22Rv1 (cell line): ENCODE data around the gene ME3.
A peak's percentile ranks its signal among the peaks of the same experiment; 100 is the strongest.

Source experiments
- H3K27ac ChIP-seq: fragments of 450-650 bp; 2 replicates; pipeline ENCODE4 v1.5.1; 2017
- ZFX ChIP-seq: fragments of 450-650 bp; IDR thresholded peaks from 2 replicates; pipeline ENCODE4 v1.6.1; 2017; ENCODE audit warnings: antibody characterized with exemption, borderline replicate concordance
- TF ChIP-seq, protein P1 (sequence below): fragments of 450-650 bp; IDR thresholded peaks from 2 replicates; pipeline ENCODE4 v1.5.1; 2017; ENCODE audit warnings: mild to moderate bottlenecking

ME3 gene

DNA sequence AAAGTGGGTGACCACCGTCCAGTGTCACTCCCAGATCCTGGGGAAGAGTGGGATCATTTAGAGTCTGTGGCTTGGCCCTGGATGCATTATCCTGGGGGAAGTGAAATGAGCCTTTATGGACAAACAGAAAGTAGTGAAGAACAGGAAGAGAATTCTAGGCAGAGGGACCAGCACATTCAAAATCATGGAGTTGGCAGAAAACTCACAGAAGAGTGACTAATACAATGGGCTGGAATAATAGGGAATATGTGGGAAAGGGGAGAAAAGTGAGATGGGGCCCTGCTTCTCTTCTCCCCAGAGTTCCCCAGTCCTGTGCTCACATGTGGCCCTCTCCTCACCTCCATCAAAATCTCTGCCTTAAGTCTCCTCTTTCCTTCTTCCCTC lies 213.4 kb downstream of the ME3 start:
- TF ChIP-seq ZFX, result no peak
- TF ChIP-seq, protein P1, sequence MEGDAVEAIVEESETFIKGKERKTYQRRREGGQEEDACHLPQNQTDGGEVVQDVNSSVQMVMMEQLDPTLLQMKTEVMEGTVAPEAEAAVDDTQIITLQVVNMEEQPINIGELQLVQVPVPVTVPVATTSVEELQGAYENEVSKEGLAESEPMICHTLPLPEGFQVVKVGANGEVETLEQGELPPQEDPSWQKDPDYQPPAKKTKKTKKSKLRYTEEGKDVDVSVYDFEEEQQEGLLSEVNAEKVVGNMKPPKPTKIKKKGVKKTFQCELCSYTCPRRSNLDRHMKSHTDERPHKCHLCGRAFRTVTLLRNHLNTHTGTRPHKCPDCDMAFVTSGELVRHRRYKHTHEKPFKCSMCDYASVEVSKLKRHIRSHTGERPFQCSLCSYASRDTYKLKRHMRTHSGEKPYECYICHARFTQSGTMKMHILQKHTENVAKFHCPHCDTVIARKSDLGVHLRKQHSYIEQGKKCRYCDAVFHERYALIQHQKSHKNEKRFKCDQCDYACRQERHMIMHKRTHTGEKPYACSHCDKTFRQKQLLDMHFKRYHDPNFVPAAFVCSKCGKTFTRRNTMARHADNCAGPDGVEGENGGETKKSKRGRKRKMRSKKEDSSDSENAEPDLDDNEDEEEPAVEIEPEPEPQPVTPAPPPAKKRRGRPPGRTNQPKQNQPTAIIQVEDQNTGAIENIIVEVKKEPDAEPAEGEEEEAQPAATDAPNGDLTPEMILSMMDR, result no peak
- no peak overlapping the region for H3K27ac ChIP-seq

DNA sequence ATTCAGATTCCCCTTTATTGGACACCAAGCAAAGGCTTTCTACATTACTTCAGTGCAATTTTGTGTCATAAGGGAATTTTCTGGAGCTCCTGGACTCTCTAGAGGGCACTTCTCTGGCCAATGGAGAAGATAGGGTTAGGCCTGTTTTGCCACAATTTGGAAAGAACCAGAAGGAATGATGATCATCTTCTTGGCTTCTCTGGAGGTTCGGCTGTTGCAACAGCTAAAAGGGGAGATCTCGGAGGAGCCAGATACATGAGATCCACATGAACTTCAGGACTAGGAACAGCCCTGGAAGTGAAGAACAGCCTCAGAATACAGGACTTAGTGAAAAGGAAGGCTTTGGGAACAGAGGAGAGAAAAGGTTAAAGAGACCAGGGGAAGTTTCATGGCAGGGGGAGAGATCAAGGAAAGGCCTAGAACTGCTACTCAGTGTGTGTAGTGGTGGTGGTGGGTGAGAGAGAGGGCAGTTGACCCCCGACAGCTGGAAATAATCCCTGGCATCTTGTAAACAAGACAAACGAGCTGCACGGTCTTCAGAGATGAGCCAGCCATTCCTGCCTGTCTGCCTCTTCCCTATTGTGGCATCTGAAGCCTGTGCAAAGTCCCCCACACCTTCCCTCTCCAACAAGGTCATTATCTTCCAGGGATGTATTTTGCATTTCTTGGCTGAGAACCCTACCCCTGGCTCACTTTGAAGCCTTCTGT lies 214.0 kb downstream of the ME3 start:
- H3K27ac ChIP-seq, result no peak overlapping the region
- TF ChIP-seq, protein P1, result no peak

DNA sequence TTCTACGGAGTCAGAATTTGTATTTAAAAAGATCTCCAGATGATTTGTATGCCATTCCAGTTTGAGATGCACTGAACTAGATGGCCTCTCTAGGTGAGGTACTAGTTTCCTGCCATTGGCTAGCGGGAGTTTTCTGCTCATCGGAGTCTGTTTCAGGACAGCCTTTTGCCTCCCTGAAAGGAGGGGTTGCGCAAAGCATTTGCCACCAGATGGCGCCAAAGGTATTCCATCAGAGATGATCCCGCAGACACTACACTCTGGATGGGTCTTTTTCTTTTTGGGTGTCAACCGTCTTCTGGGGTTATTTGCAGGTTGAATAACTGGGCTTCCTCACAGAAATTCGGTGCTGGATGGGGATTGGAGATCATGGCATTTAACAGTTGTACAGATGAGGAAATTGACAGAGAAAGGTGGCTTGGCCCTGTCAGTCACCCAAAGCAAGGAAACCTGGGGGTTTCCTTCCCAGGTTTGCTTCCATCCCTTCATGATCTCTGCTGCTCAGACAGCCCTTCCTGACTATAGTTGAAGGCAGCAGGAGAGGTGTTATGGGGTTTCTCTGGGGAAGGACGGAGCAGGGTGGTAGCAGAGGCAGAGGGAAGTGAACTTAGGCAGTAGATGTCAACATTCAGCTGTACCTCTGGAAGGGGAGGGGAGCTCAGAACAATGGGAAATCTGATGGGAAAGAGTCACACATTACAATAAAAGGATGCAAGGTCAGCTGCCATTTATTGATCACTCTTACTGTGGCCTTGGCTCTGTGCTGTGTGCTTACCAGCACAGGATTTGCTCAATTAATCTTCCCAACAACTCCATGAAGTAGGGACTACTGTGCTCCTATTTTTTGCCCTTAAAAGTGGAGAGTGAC lies 216.1 kb downstream of the ME3 start:
- no peak overlapping the region for H3K27ac ChIP-seq
- TF ChIP-seq ZFX, result no peak
- TF ChIP-seq, protein P1, result peak; percentile 87

DNA sequence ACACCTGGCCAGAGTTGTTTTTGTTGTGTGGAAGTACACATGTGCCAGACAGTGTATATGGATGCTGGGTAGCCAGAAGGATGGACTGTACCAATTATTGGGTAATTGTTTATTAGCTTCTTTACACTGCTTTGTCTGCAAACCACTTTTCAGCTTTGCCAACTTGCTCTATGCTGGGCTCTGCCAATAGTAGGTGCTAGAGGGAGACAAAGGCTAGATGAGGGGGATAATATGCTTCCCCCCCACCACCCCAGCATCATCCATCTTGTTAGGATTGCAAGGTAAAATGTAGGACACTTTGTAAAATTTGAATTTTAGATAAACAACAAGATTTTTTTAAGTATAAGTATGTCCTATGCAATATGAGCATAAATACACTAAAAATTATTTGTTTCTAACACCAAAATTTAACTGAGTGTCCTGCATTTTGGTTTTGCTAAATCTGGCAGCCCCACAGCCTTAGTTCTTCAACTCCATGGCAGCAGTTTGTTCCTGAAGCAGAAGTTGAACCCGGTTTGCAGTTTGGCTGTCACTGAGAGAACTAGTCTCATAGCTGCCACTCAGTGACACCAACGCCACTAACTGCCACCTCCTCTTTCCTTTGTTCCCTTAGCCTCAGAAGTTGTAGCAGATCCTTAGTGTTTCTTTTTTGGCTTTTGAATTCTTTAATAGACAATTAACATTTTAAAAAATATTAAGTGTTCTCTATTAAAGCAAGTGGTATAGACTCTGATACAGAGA lies 219.0 kb downstream of the ME3 start:
- no peak for TF ChIP-seq ZFX
- TF ChIP-seq, protein P1, result peak; percentile 23; the same call in 1 of the 2 replicates
- H3K27ac ChIP-seq, result no peak overlapping the region

DNA sequence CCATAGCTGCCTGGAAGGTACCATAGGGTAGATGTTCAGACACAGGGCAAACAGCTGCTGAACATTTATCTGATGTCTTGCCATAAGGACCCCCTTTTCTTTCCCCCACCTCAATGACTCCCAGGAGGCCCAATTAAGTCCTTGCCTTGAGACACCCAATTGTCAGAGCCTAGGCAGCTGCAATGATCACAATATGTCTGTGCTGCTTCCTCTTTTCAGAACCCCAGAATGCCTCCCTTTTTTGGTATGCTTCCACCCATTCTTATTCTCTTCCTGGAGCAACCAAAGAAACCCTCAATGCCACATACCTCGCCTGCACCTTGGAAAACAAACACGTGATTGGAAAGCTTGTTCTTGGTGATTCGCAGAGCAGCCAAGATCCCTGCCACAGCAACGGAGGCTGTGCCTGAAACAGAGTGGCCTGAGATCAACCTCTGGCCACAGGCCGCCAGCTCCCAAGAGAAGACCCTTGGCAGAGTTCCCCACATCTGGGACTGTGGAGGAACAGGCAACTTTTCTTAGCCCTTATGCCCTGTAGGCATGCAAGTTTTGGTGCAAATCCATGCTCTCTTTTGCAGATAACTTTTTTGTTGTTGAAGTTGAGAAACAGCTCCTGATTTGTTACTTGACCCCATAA lies 222.3 kb downstream of the ME3 start:
- no peak for TF ChIP-seq ZFX
- TF ChIP-seq, protein P1, result no peak
- no peak overlapping the region for H3K27ac ChIP-seq

DNA sequence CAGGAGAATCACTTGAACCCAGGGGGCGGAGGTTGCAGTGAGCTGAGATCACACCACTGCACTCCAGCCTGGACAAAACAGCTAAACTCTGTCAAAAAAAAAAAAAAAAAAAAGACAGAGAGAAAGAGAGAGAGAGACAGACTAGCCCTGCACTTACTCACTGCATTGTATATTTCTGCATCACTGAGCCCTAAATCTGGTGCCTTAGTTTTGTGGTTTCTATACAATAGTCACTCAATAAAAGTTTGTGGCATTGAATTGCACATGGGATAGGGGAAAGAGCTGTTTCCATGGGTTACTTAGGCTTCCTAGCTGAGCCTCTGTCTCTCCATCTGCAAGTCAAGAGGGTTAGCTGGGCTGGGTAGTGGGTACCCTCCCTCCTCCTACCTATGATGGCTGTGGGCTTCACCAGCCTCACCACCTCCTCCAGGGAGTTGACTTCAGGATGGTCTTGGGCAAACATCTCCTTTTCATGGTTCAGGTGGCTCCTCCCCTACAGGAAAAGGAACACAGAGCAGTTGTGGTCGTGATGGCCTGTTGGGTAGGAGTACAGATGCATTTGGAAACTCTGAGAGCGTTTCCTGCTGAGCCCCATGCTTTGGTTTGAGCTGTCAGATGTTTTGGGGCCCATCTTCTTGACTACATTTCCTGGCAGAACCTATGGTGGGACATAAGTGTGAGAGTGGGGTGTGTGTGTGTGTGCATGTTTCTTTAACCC lies 224.5 kb downstream of the ME3 start:
- no peak overlapping the region for H3K27ac ChIP-seq
- TF ChIP-seq, protein P1, result no peak
- no peak for TF ChIP-seq ZFX
